ENCODE data around the gene BBS9.

Gene BBS9

DNA sequence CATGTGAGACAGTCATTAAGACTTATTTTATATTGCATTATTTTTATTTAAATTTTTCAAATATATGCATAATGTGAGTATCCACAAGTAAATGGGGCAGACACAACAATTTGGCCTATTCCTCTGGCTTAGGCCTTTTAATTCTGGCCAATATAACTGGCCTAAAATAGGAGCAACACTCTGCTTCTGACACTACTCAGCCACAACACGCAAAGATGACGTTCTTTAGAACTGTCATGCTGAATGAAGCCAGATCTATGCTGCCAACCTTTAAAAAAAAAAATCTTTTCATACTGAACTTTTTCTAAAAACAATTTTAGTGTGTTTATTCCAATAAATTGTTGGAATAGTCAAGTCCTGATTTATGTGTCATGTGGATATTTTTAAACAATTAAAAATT is 421.0 kb downstream of the BBS9 start:
- DNase-seq (ENCODE audit: low spot score) = no peak

DNA sequence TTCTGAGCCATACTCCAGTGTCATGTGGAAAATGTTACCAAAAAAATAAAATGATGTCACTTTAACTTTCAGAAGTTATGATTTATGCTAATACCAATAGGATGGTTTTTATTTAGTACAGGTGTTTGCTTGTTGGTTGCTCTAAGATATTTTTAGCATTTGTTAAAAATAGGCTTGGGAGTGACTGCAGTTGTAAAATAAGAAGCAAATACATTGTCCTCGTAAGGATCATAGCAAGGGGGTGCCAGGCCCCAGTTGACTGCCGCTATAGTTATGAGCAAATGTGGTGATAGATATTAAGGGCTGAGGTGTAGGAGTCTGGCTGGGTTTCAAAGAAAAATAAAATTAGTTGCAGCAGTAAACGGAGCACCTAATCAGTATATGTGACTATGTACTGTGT is 421.6 kb downstream of the BBS9 start:
- no peak for DNase-seq (ENCODE audit: low spot score)

- no peak for DNase-seq (ENCODE audit: low spot score)
Measured at GRCh38 chr7:33554046-33554445, 424.7 kb downstream of the BBS9 start.

DNA sequence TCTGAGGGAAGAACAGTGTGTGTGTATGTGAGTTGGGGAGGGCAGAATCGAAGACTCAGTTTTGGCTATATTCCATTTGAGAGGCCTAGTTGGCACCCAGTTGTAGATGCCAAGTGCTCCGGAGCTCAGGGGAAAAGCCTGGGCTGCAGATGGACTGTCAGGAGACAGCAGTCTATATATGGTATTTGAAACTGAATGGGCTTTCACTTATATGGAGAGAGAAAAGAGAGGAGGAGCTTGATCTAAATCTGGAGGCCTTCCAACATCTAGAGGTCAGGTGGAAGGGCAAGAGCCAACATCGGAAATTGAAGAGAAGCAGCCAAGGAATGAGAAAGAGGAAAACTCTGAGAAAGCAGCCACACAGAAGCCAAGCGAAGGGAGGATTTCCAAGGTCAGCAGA is 425.2 kb downstream of the BBS9 start:
- DNase-seq (ENCODE audit: low spot score) = no peak

GRCh38 chr7:33556472-33556871 is 427.1 kb downstream of the BBS9 start:
- DNase-seq (ENCODE audit: low spot score) = no peak

DNA sequence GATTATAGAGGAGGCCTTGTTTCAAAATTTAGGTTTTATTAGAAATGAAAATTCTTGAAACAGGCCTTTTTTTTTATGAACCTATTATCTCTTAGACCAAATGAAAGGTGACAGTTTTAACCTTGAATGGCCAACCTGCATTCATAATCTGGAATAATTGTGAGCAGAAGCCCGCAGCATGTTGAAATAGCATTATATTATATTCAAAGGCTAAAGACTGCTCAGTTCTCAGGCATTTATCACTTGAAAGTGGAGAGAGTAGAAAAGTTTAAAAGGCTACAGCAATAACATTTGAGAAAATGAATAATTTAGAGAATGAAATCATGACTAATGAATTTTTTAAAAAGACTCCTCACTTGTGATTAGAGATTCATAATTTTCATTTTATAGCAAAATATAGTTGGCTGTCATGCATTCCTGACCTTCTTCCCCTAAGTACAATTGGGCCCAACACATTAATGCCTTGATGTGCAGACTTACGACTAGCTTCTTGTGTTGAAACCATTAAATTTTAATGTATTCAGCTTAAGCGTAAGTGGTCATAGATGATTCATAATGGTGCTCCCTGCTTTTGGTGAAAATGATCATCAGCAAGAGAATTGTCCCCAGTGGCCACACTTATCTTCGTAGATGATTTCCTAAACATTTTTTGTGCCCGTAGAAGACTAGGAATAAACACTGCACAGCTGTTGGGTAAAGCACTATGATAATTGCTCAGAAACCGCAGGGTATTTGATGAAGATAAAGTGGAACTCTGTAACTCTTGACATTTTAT is 429.4 kb downstream of the BBS9 start:
- no peak for DNase-seq (ENCODE audit: low spot score)

DNA sequence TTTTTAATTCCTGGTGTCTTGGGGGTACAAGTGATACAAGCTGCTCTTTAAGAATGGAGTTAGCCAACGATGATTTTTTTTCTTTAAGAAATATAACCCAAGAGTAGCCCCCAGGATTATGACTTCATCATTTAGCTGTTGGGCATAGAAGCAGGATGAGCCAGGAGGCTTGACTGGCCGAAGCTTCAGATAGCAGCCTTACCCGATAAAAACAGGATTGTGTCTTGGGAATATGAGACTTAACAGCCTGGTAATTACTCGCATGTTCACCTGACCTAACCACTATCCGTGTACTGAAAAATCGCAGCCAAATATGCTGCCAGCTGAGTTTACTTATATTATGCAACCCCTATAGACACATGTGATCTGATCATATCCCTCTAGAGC is 430.0 kb downstream of the BBS9 start:
- DNase-seq (ENCODE audit: low spot score) = no peak

GRCh38 chr7:33562996-33563395 is 433.6 kb downstream of the BBS9 start:
- no peak for DNase-seq (ENCODE audit: low spot score)

DNA sequence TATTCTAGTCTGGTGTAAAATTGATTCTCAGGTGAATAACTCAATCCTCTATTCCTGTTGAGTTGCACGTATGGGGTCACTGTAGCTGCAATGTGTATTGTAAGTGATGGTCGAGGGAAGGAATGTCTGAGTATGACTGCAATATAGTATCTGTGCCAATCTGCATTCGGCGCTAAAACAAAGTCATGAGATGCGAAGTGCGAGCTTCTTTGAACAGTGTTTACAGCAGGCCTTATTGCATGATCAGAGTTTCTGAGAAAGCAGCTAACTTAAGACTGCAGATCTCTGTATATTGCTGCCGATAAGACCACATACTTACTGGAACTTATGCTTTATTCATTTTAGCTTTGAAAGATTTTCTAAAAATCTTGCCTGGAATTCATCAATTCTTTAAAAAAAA is 434.3 kb downstream of the BBS9 start:
- no peak for DNase-seq (ENCODE audit: low spot score)

- no peak for DNase-seq (ENCODE audit: low spot score)
Measured at GRCh38 chr7:33578166-33578565, 448.8 kb downstream of the BBS9 start.

- no peak for DNase-seq (ENCODE audit: low spot score)
Measured at GRCh38 chr7:33578881-33579672, 449.7 kb downstream of the BBS9 start.

DNA sequence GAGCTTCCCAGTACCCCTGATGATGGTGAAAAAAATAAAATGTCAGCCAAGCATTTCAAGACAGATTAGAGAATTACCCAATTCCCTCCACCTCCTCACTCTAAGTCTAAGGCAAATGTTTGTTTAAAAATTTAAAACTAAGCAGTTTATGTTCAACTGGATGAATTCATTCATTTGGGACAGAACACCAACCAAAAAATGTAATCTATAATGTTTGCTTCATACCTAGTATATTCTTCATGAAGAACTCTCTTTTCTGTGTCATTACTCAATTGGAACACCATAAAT is 450.3 kb downstream of the BBS9 start:
- no peak for DNase-seq (ENCODE audit: low spot score)

DNA sequence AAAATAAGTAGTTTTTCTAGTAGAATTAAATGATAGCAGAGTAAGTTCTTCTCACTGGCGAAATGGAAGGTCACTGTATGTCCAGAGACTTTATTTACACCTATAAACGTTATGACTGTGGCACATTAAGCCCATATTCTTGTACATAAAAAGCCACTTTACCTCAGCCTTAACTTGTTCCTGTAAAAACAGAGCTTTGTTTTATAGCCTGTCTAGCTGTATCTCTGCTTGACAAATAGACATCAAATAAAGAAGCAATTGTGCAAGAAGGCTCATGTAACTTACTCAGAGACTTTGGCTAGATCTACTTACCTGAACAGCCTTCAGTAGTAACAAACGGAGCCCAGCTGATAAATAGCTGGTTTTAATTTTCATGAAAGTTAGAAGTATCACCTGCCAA is 451.9 kb downstream of the BBS9 start:
- no peak for DNase-seq (ENCODE audit: low spot score)

DNA sequence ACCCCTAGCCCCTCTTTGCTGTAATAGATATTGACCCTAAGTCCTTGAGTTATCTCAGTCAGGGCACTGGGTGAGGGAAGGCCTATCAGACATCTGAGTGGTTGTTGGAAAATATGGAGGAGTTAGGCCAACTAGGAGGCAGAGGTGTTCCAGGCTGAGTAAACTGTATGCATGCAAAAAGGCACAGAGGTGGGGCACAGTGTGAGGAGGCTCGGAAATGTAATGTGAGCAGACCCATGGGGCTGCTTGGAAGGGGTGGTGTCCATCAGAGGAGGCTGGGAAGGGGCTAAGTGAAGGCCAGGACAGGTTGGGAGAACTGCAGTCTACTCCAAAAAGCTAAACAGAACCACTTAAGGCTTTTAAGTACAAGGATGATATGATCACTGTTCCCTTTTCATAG is 452.7 kb downstream of the BBS9 start:
- DNase-seq (ENCODE audit: low spot score) = no peak

DNA sequence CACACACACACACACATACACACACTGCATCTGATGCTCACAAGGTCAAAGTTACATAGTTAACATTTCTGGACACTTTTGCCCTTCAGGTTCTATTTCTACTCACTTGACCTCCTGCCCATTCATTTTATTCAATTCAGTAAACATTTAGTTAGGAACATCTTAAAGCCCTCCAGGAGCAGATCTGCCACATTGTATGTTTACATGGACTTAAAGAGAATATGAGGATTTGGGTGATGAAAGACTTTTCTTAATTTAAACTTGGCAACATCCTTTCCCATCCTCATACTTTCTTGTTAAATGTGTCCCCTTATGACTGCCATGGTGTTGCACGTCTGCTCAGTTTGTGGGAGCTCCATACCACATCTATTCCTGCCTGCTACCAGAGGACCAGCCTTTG is 453.2 kb downstream of the BBS9 start:
- DNase-seq (ENCODE audit: low spot score) = no peak

DNA sequence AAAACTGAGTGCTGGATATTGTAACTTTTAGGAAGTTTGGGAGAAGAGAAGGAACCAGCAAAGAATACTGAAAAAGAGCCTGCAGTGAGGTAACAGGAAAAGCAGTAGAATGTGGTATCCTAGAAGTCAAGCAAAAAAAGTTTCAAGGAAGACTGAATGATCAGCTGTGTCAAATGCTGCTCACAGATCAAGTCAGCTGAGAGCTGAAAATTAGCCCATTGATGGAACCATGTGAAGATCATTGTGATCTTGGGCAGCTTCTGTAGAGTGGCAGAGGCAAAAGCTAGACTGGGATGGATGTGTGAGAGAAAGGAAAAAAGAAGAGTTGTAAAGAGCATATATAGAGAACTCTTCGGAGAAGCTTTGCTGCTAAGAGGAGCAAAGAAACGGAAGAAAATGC is 460.5 kb downstream of the BBS9 start:
- no peak for DNase-seq (ENCODE audit: low spot score)

DNA sequence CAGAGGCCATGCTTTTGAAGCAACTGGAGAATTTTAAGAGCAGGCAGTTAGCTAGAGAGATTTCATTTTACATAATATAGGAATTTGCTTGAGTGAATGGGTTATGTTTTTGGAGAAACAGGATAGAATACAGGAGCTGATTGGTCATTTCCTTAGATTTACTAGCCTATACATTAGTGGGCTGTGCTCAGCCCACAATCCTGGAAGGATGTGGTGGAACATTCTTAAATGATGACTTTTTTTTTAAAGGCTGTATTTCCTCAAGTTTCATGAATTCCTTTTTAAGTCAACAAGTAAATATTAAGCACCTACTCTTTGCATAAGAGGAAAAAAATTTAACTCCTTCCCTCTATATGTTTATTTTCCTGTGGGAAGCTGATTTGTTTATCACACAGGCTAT is 461.6 kb downstream of the BBS9 start:
- DNase-seq (ENCODE audit: low spot score) = no peak

- no peak for DNase-seq (ENCODE audit: low spot score)
Measured at GRCh38 chr7:33591490-33591889, 462.1 kb downstream of the BBS9 start.

DNA sequence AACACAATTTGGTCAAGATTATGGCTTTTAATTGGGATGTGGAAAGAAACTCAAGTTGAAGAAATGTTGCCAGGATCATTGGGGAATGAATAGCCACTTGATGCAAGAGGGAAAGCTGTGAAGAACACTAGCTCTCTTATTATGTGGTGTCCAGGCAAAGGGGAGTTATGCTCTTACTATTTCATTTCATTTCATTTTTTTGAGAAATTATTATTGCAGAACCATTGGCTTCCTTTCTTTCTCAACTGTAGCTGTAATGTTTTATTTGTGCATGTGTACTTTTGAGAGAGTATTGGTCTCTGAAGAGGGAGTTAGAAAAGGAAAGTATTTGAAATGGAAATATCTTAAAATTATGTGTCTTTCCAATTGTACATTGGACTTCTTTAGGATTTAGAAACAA is 463.4 kb downstream of the BBS9 start:
- no peak for DNase-seq (ENCODE audit: low spot score)

DNA sequence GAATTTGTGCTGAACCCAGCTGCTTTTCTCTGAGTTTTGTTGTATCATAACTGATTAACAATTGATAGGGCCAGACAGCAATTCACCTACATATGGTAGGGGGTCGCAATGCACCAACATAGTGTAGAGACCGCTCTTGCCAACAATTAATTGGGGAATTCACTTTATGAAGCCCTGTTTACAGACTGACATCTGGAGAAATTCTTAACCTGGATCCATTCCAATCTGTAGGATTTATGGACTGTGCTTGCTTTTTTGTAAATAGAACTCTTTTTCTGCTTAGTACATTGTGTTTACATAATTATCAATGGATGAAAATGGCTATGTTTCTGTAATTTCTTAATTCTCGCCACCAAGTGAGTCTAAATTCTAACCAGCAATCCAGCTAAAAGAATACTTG is 464.2 kb downstream of the BBS9 start:
- DNase-seq (ENCODE audit: low spot score) = no peak

DNA sequence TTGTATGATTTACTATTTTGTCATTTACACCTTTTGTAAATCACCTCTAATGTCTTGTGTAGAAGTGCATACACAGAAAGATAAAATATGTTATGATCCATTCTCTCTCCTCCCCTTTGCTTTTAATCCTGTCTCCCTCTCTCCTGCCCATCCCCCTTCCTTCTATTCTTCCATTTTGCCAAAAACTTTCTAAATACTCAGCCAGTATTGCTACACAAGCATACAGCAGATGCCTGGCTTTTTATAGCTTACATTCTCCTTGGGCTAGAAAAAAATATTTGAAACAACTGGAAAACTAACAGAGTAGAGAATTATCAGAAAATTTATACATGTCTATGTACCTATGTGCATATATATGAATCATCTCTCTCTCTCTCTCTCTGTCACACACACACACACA is 467.3 kb downstream of the BBS9 start:
- no peak for DNase-seq (ENCODE audit: low spot score)

DNA sequence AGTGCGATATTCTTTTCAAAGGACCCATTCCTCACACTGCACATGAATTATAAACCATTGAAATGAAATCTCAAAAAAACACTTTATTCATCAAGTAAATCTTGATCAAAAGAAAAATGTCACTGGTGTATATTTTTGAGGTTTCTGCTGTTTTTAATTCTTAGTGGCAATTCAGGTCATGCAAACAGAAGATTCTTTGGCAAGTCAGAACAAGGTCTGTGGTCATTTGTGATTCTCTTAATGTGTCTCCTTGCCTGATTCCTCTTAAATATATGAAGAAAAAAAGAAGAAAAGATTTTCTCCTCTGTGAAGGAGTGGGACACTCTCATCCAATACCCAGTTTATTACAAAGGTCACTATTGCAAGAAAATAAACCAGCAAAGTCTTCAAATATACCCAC is 467.8 kb downstream of the BBS9 start:
- DNase-seq (ENCODE audit: low spot score) = no peak

DNA sequence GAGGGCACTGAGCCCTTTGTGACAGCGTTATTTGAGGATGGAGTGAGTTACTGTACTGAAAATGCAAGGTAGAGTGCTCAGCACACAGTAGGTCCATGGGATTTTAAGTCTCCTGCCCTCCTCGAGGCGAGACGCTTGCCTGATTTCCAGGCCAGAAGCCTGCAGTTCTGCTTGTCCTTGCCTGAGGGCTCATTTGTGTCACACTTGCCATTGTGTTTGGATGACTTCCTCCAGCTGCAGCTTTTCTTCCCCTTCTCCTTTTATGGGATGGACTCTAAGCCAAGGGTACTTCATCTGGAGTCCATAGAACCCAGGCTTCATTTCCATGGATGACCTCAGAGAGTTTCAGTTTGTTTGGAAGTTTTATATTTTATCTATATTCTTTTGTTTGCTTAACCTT is 471.7 kb downstream of the BBS9 start:
- DNase-seq (ENCODE audit: low spot score) = no peak

- no peak for DNase-seq (ENCODE audit: low spot score)
Measured at GRCh38 chr7:33601884-33602283, 472.5 kb downstream of the BBS9 start.
